Karpas-422 (cell line): ENCODE measurements around the gene SH3GL2. TPM values are rescaled to one million over a fixed set of nuclear protein-coding genes. Genes with fewer than 3 reads are reported as not detected.

Source experiments
- DNase-seq: peaks from one replicate; pipeline ENCODE4 v3.0.0-alpha.2; 2015
- H2AFZ ChIP-seq: fragments of 200-600 bp; sonication (generic); 2 replicates; pipeline ENCODE4 v1.6.1; 2014; ENCODE audit warnings: antibody characterized with exemption, low read length, mixed read lengths
- H3K27ac ChIP-seq: fragments of 200-600 bp; sonication (generic); 2 replicates; pipeline ENCODE4 v1.5.1; 2014; ENCODE audit warnings: mild to moderate bottlenecking, low read length, moderate library complexity
- H3K27me3 ChIP-seq: fragments of 200-600 bp; sonication (generic); 2 replicates; pipeline ENCODE4 v1.6.1; 2014; ENCODE audit warnings: low read length, mixed read lengths
- H3K36me3 ChIP-seq: fragments of 200-600 bp; sonication (generic); 2 replicates; pipeline ENCODE4 v1.6.1; 2014; ENCODE audit warnings: low read length, mixed read lengths; ENCODE audit not compliant: insufficient read depth
- H3K4me1 ChIP-seq: fragments of 200-600 bp; sonication (generic); 2 replicates; pipeline ENCODE4 v1.6.1; 2014; ENCODE audit warnings: mild to moderate bottlenecking, low read length, mixed read lengths
- H3K4me2 ChIP-seq: fragments of 200-600 bp; sonication (generic); 2 replicates; pipeline ENCODE4 v1.6.1; 2014; ENCODE audit warnings: low read length, low read depth, mild to moderate bottlenecking; ENCODE audit not compliant: poor library complexity, severe bottlenecking
- H3K4me3 ChIP-seq: fragments of 200-600 bp; sonication (generic); 2 replicates; pipeline ENCODE4 v1.5.1; 2014; ENCODE audit warnings: mild to moderate bottlenecking, antibody characterized with exemption, low read length, mixed read lengths
- H3K79me2 ChIP-seq: fragments of 200-600 bp; sonication (generic); 2 replicates; pipeline ENCODE4 v1.6.1; 2014; ENCODE audit warnings: mild to moderate bottlenecking, low read length, mixed read lengths
- H3K9ac ChIP-seq: fragments of 200-600 bp; sonication (generic); 2 replicates; pipeline ENCODE4 v1.6.0; 2014; ENCODE audit warnings: low read length
- H3K9me2 ChIP-seq: fragments of 200-600 bp; sonication (generic), shearing (Covaris generic); replicated peaks from 2 replicates; pipeline ENCODE4 v1.6.0; 2014; ENCODE audit warnings: mild to moderate bottlenecking, low read length, moderate library complexity; ENCODE audit not compliant: insufficient read depth
- H3K9me3 ChIP-seq: fragments of 300-700, 200-600 bp; sonication (generic); 2 replicates; pipeline ENCODE4 v1.6.1; 2014; ENCODE audit warnings: low read length, mixed read lengths
- H4K20me1 ChIP-seq: fragments of 200-600 bp; sonication (generic); 2 replicates; pipeline ENCODE4 v1.6.1; 2014; ENCODE audit warnings: mild to moderate bottlenecking, antibody characterized with exemption, low read length, low read depth; ENCODE audit not compliant: insufficient read depth
- total RNA-seq: library from RNA; depleted of rRNA; stranded (reverse); fragments of >200 nt; shearing (Covaris generic); gene quantifications from 2 replicates; pipeline ENCODE4 v1.2.3, GENCODE V29; 2014; ENCODE audit warnings: low replicate concordance

SH3GL2 gene
- total RNA-seq, 1 experiment from 2014 or later = not detected

DNA sequence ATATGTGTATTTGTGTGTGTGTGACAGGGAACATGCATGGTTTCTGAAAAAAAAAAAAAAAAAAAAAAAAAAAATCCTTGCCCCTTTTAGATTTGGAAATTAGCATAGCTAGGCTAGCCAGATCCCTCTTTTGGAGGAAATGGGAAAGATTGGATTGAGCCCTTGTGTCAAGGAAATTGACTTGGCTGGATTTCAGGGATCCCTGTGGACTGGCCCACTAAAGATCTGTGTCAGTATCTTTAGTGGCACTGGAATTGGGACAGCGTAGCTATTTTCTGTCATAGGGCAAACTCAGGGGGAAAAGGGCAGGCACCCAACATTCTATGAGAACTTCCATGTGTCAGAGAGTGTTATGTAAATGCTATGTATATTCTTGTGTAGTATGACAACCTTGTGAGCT, 35.4 kb downstream of the SH3GL2 start:
- no peak overlapping the region for H3K4me2 ChIP-seq
- no peaks in the 10 kb centered on the region for H3K27me3 ChIP-seq
- no peak overlapping the region for H3K27ac ChIP-seq
- no peak overlapping the region for H3K4me3 ChIP-seq
- H3K79me2 ChIP-seq = no peaks in the 10 kb centered on the region
- H3K9me3 ChIP-seq = no peaks in the 10 kb centered on the region
- H3K9ac ChIP-seq = no peak overlapping the region
- DNase-seq = no peak
- H4K20me1 ChIP-seq = no peaks in the 10 kb centered on the region
- H3K4me1 ChIP-seq = no peaks in the 10 kb centered on the region
- no peaks in the 10 kb centered on the region for H3K36me3 ChIP-seq
- H2AFZ ChIP-seq = no peak overlapping the region
- H3K9me2 ChIP-seq = no peaks in the 10 kb centered on the region

DNA sequence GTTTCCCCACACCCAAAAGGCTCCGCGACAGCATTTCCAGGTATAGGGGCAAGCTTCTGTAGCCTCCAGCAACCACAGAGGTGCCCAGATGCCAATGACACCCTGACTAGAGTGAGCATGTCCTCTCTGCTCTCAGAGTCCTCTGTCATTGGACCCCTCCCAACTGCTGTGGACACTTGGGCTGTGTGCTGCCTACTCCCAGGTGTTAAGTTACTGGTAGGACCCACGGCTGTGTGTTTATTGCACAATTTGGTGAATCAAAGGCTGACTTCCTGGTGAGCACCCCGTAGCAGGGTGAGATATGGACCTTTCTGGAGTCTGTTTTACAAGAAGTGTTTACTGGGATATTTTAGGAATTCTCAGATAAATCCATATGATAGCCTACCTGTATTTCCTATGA, 36.0 kb downstream of the SH3GL2 start:
- Histone ChIP-seq H2AFZ (no peak overlapping the region), H3K27me3 (no peaks in the 10 kb centered on the region), H4K20me1 (no peaks in the 10 kb centered on the region), H3K4me2 (no peak overlapping the region), H3K36me3 (no peaks in the 10 kb centered on the region), H3K79me2 (no peaks in the 10 kb centered on the region), H3K4me1 (no peaks in the 10 kb centered on the region), H3K9me3 (no peaks in the 10 kb centered on the region), H3K9ac (no peak overlapping the region), H3K4me3 (no peak overlapping the region), H3K9me2 (no peaks in the 10 kb centered on the region), H3K27ac (no peak overlapping the region)
- DNase-seq = no peak

- H3K9me3 ChIP-seq = no peaks in the 10 kb centered on the region
- H3K27ac ChIP-seq = no peak overlapping the region
- H3K27me3 ChIP-seq = no peaks in the 10 kb centered on the region
- H3K4me2 ChIP-seq = no peak overlapping the region
- no peak for DNase-seq
- H2AFZ ChIP-seq = no peak overlapping the region
- H3K9ac ChIP-seq = no peak overlapping the region
- no peaks in the 10 kb centered on the region for H4K20me1 ChIP-seq
- H3K4me1 ChIP-seq = no peaks in the 10 kb centered on the region
- no peaks in the 10 kb centered on the region for H3K9me2 ChIP-seq
- H3K79me2 ChIP-seq = no peaks in the 10 kb centered on the region
- H3K4me3 ChIP-seq = no peak overlapping the region
- H3K36me3 ChIP-seq = no peaks in the 10 kb centered on the region
These were observed 43.3 kb downstream of the SH3GL2 start for GRCh38 chr9:17622141-17622540.

DNA sequence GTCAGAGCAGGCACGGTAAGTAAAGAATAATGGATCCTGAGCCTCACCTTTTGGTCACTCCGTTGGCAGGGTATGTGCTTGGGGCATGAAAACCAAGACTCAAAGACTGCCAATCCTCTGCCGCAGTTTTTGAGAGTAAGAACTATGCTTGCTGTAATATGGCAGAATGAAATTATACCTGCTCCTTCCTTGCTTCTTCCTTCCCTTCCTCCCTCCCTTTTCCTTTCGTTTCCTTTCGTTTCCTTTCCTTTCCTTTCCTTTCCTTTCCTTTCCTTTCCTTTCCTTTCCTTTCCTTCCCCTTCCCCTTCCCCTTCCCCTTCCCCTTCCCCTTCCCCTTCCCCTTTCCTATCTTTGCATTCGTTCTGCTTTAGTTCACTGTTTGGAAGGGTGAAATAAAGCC, 43.9 kb downstream of the SH3GL2 start:
- no peak overlapping the region for H3K9ac ChIP-seq
- no peaks in the 10 kb centered on the region for H3K36me3 ChIP-seq
- no peak overlapping the region for H3K4me2 ChIP-seq
- no peak for DNase-seq
- no peaks in the 10 kb centered on the region for H3K27me3 ChIP-seq
- H4K20me1 ChIP-seq = no peaks in the 10 kb centered on the region
- H3K9me3 ChIP-seq = no peaks in the 10 kb centered on the region
- H3K9me2 ChIP-seq = no peaks in the 10 kb centered on the region
- H3K4me1 ChIP-seq = no peaks in the 10 kb centered on the region
- no peaks in the 10 kb centered on the region for H3K79me2 ChIP-seq
- H3K27ac ChIP-seq = no peak overlapping the region
- no peak overlapping the region for H2AFZ ChIP-seq
- H3K4me3 ChIP-seq = no peak overlapping the region

GRCh38 chr9:17623965-17624364, 45.1 kb downstream of the SH3GL2 start:
- Histone ChIP-seq H3K36me3 (no peaks in the 10 kb centered on the region), H3K79me2 (no peaks in the 10 kb centered on the region), H3K4me3 (no peak overlapping the region), H3K4me2 (no peak overlapping the region), H3K27ac (no peak overlapping the region), H3K4me1 (no peaks in the 10 kb centered on the region), H3K9ac (no peak overlapping the region), H3K27me3 (no peaks in the 10 kb centered on the region), H4K20me1 (no peaks in the 10 kb centered on the region), H2AFZ (no peak overlapping the region), H3K9me3 (no peaks in the 10 kb centered on the region), H3K9me2 (no peaks in the 10 kb centered on the region)
- no peak for DNase-seq

GRCh38 chr9:17624571-17624970, 45.7 kb downstream of the SH3GL2 start:
- no peaks in the 10 kb centered on the region for H3K9me2 ChIP-seq
- no peak overlapping the region for H3K4me2 ChIP-seq
- no peak overlapping the region for H2AFZ ChIP-seq
- H3K27ac ChIP-seq = no peak overlapping the region
- no peaks in the 10 kb centered on the region for H4K20me1 ChIP-seq
- H3K36me3 ChIP-seq = no peaks in the 10 kb centered on the region
- H3K27me3 ChIP-seq = no peaks in the 10 kb centered on the region
- no peaks in the 10 kb centered on the region for H3K79me2 ChIP-seq
- no peak overlapping the region for H3K4me3 ChIP-seq
- DNase-seq = no peak
- no peaks in the 10 kb centered on the region for H3K9me3 ChIP-seq
- H3K4me1 ChIP-seq = no peaks in the 10 kb centered on the region
- no peak overlapping the region for H3K9ac ChIP-seq

- H3K79me2 ChIP-seq = no peaks in the 10 kb centered on the region
These were observed 47.0 kb downstream of the SH3GL2 start for GRCh38 chr9:17625644-17626388.

DNA sequence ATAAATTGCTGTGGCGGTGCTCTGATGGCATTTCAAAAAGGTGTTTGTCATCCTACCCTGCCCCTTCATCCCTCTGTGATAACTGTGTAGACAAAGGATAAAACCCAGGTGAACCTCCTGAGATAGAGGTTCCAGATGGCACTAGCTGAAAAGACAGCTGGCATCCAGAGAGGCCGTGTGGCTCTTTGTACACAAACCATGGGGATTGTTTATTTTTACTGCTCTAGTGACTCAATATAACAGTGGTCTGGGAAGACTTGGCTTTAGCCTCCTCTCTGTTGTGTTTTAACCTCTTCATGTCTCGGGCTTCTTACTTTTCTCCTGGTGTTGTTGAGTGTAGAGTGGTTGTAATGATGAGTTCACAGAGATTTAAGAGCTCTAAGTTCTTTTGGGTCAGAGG, 48.8 kb downstream of the SH3GL2 start:
- no peak for DNase-seq
- Histone ChIP-seq H3K9ac (no peak overlapping the region), H2AFZ (no peak overlapping the region), H3K27ac (no peak overlapping the region), H4K20me1 (no peaks in the 10 kb centered on the region), H3K9me3 (no peaks in the 10 kb centered on the region), H3K9me2 (no peaks in the 10 kb centered on the region), H3K79me2 (no peaks in the 10 kb centered on the region), H3K4me2 (no peak overlapping the region), H3K4me3 (no peak overlapping the region), H3K27me3 (no peaks in the 10 kb centered on the region), H3K36me3 (no peaks in the 10 kb centered on the region), H3K4me1 (no peaks in the 10 kb centered on the region)

More at GRCh38 chr9:17625644-17626388, 47.0 kb downstream of the SH3GL2 start:
- Histone ChIP-seq H3K4me2 (no peak overlapping the region), H3K9ac (no peak overlapping the region), H3K4me3 (no peak overlapping the region), H3K9me2 (no peaks in the 10 kb centered on the region), H3K36me3 (no peaks in the 10 kb centered on the region), H3K27me3 (no peaks in the 10 kb centered on the region), H3K4me1 (no peaks in the 10 kb centered on the region), H3K27ac (no peak overlapping the region), H2AFZ (no peak overlapping the region), H3K9me3 (no peaks in the 10 kb centered on the region), H4K20me1 (no peaks in the 10 kb centered on the region)
- no peak for DNase-seq
